HG03432 (cell line): ENCODE measurements around the gene C4B.
"Not testable (repeated sequence)": the region's sequence is repeated elsewhere in the genome, so short reads cannot be mapped to it uniquely, and the experiment has no call there.

Experiments
- ATAC-seq: cut with Tn5 transposase; IDR thresholded peaks from one replicate; pipeline ENCODE4 v1.9.1; 2021; ENCODE audit warnings: mild to moderate bottlenecking, moderate library complexity; ENCODE audit not compliant: unreplicated experiment

The C4B gene

GRCh38 chr6:32014547-32014946 is at the start of gene C4B:
C4B (plus strand) TSS chr6:32014795; CDS start chr6:32014846, 51 bp downstream.
- not testable (repeated sequence) for ATAC-seq

GRCh38 chr6:31965700-31966099 is 48.9 kb upstream of the C4B start:
- no peak for ATAC-seq

- ATAC-seq: no peak
These were observed 48.1 kb upstream of the C4B start for GRCh38 chr6:31966506-31966905.

- ATAC-seq: no peak
These were observed 47.3 kb upstream of the C4B start for GRCh38 chr6:31966997-31967925.

- ATAC-seq: no peak
These were observed 46.7 kb upstream of the C4B start for GRCh38 chr6:31967926-31968320.

GRCh38 chr6:31968326-31968725 is 46.3 kb upstream of the C4B start:
- no peak for ATAC-seq

- ATAC-seq: no peak
These were observed 45.5 kb upstream of the C4B start for GRCh38 chr6:31968791-31969711.

GRCh38 chr6:31969712-31970603 is 44.6 kb upstream of the C4B start:
- no peak for ATAC-seq

GRCh38 chr6:31970604-31971271 is 43.9 kb upstream of the C4B start:
- no peak for ATAC-seq

GRCh38 chr6:31971279-31971992 is 43.2 kb upstream of the C4B start:
- ATAC-seq: no peak

GRCh38 chr6:31971993-31972708 is 42.4 kb upstream of the C4B start, which contains the start of gene DXO:
DXO (minus strand) TSS chr6:31972138; CDS start chr6:31971675, 463 bp downstream.
- peak; percentile 84 for ATAC-seq

- ATAC-seq: no peak
These were observed 41.8 kb upstream of the C4B start for GRCh38 chr6:31972709-31973350.

- not testable (repeated sequence) for ATAC-seq
These were observed 38.5 kb upstream of the C4B start for GRCh38 chr6:31976065-31976464.

GRCh38 chr6:31977816-31978431 is 36.7 kb upstream of the C4B start:
- no peak for ATAC-seq

GRCh38 chr6:31978831-31979230 is 35.8 kb upstream of the C4B start:
- no peak for ATAC-seq

GRCh38 chr6:31979238-31979898 is 35.2 kb upstream of the C4B start:
- ATAC-seq: no peak

GRCh38 chr6:31980195-31980876 is 34.3 kb upstream of the C4B start:
- not testable (repeated sequence) for ATAC-seq
